SK-N-MC (cell line): ENCODE results near the gene C22orf39.

ENCODE experiments used
- DNase-seq: peaks from one replicate; pipeline ENCODE4 v3.0.0-alpha.2; 2011; ENCODE audit warnings: low read depth, low spot score
- H3K27ac ChIP-seq: fragments of 200-600 bp; sonication (generic); 2 replicates; pipeline ENCODE4 v1.5.1; 2016; ENCODE audit warnings: mixed run types
- H3K36me3 ChIP-seq: fragments of 200-600 bp; sonication (generic); 2 replicates; pipeline ENCODE4 v1.6.1; 2017; ENCODE audit warnings: antibody characterized with exemption, low read length, mixed read lengths; ENCODE audit not compliant: insufficient read depth
- H3K4me3 ChIP-seq: fragments of 200-600 bp; sonication (generic); 2 replicates; pipeline ENCODE4 v1.5.1; 2016
- H3K9ac ChIP-seq: fragments of 200-600 bp; sonication (generic); 2 replicates; pipeline ENCODE4 v1.8.0; 2017; ENCODE audit warnings: mixed run types, mixed read lengths; ENCODE audit not compliant: insufficient read length
- H3K9me3 ChIP-seq: fragments of 200-600 bp; sonication (generic); 2 replicates; pipeline ENCODE4 v1.6.1; 2017; ENCODE audit warnings: low read depth, mild to moderate bottlenecking, antibody characterized with exemption, low read length, moderate library complexity, mixed read lengths
- EZH2 ChIP-seq: fragments of 200-600 bp; sonication (generic); IDR thresholded peaks from one replicate; pipeline ENCODE4 v1.6.1; 2017; ENCODE audit warnings: antibody characterized with exemption
- FOXP2 ChIP-seq: optimal IDR thresholded peaks from 2 replicates; pipeline ENCODE3; 2011; ENCODE audit warnings: mild to moderate bottlenecking, moderate library complexity; ENCODE audit not compliant: insufficient read depth; ENCODE audit errors: extremely low read length, control extremely low read depth
- POLR2AphosphoS5 ChIP-seq: IDR thresholded peaks from 2 replicates; pipeline ENCODE4 v1.6.1; 2012; ENCODE audit warnings: mild to moderate bottlenecking, low read depth, low read length, borderline replicate concordance

C22orf39 gene

DNA sequence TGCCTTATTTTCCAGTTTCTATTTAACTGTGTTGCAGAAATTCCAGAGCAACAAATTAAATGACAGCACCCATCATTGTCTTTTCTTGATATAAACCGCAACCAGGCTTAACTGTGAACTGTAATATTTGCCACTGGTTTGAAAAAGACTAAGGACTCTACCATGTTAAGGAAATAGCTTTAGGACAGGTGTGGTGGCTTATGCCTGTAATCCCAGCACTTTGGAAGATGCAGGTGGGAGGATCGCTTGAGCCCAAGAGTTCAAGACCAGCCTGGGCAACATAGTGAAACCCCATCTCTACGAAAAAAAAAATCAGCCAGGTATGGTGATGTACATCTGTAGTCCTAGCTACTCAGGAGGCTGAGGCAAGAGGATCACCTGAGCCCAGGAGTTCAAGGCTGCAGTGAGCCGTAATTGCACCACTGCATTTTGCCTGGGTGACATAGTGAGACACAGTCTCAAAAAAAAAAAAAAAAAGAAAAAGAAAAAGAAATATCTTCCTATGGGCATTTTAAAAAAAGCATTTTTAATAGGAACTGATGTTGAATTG is 44.8 kb downstream of the C22orf39 start:
- Histone ChIP-seq H3K36me3 (peaks cover 27% of the 10 kb centered on the region; the same call in 1 of the 2 replicates), H3K4me3 (no peak overlapping the region), H3K9ac (no peak overlapping the region), H3K9me3 (no peaks in the 10 kb centered on the region), H3K27ac (no peak overlapping the region)
- no peak for DNase-seq
- TF ChIP-seq EZH2 (no peak), FOXP2 (no peak), POLR2AphosphoS5 (no peak)

GRCh38 chr22:19401483-19401882 is 46.0 kb downstream of the C22orf39 start:
- Histone ChIP-seq H3K27ac (no peak overlapping the region), H3K9ac (no peak overlapping the region), H3K36me3 (peaks cover 25% of the 10 kb centered on the region; the same call in 1 of the 2 replicates), H3K9me3 (no peaks in the 10 kb centered on the region), H3K4me3 (no peak overlapping the region)
- DNase-seq: no peak
- TF ChIP-seq FOXP2 (no peak), EZH2 (no peak)

- Histone ChIP-seq H3K36me3 (peaks cover 20% of the 10 kb centered on the region; the same call in 1 of the 2 replicates), H3K27ac (no peak overlapping the region), H3K9me3 (no peaks in the 10 kb centered on the region), H3K4me3 (no peak overlapping the region), H3K9ac (no peak overlapping the region)
- TF ChIP-seq POLR2AphosphoS5 (no peak), FOXP2 (no peak)
- DNase-seq: no peak
Measured at GRCh38 chr22:19400881-19401280, 46.6 kb downstream of the C22orf39 start.

GRCh38 chr22:19398652-19399051 is 48.9 kb downstream of the C22orf39 start:
- H3K36me3 ChIP-seq: peaks cover 26% of the 10 kb centered on the region; the same call in 1 of the 2 replicates
- no peaks in the 10 kb centered on the region for H3K9me3 ChIP-seq
- TF ChIP-seq POLR2AphosphoS5 (no peak), EZH2 (no peak), FOXP2 (no peak)
- no peak for DNase-seq
- no peak overlapping the region for H3K27ac ChIP-seq
- no peak overlapping the region for H3K9ac ChIP-seq
- H3K4me3 ChIP-seq: no peak overlapping the region

DNA sequence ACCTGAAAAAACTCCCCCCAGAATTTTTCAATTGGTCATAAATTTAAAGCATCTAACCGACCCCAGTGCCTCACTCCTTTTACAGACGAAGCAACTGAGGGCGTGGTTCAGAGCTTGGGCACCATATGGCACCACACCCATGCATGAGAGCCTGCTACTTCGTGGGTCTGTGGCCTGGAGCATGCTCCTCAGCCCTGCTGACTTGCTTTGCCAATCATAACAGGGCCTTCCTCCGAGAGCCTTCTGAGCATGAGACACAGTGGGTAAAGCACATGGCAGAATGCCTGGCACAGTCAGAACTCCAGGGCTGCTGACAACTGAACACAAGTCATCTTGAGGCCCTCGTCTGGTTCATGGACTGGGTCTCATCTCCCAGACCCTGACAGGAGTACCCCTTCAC is 49.3 kb downstream of the C22orf39 start:
- no peak for DNase-seq
- Histone ChIP-seq H3K9ac (no peak overlapping the region), H3K9me3 (no peaks in the 10 kb centered on the region), H3K27ac (no peak overlapping the region), H3K36me3 (peaks cover 28% of the 10 kb centered on the region; the same call in 1 of the 2 replicates), H3K4me3 (no peak overlapping the region)
- TF ChIP-seq FOXP2 (no peak), EZH2 (no peak), POLR2AphosphoS5 (no peak)

GRCh38 chr22:19397734-19398104 is 49.8 kb downstream of the C22orf39 start:
- H3K9ac ChIP-seq: no peak overlapping the region
- no peaks in the 10 kb centered on the region for H3K9me3 ChIP-seq
- no peak overlapping the region for H3K4me3 ChIP-seq
- H3K36me3 ChIP-seq: peaks cover 30% of the 10 kb centered on the region; the same call in 1 of the 2 replicates
- no peak for DNase-seq
- H3K27ac ChIP-seq: no peak overlapping the region
- TF ChIP-seq EZH2 (no peak), POLR2AphosphoS5 (no peak), FOXP2 (no peak)

- no peaks in the 10 kb centered on the region for H3K9me3 ChIP-seq
- H3K36me3 ChIP-seq: peaks cover 36% of the 10 kb centered on the region; the same call in 1 of the 2 replicates
- DNase-seq: no peak
- H3K9ac ChIP-seq: no peak overlapping the region
- H3K4me3 ChIP-seq: no peak overlapping the region
- no peak for TF ChIP-seq POLR2AphosphoS5
- no peak for TF ChIP-seq FOXP2
- no peak for TF ChIP-seq EZH2
- H3K27ac ChIP-seq: no peak overlapping the region
Measured at GRCh38 chr22:19396934-19397733, 50.4 kb downstream of the C22orf39 start.

DNA sequence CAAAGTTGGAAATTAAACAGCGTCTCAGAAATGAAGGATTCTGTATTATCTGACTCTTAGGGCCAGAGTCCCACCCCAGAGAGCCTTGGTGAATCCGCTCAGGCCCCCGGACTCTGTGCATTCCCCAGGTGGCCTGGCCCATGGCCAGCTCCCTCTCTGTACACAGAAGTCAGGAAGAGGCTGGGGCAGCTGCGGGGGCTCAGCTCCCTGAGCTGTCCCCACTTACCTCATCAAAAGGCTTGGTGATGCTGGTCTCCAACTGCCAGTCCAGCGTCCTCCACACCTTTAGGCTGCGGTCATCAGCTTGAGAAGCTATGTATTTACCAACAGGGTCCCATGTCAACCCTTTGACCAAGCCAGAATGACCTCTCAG is 51.0 kb downstream of the C22orf39 start:
- DNase-seq: no peak
- Histone ChIP-seq H3K27ac (no peak overlapping the region), H3K9ac (no peak overlapping the region), H3K36me3 (peaks cover 41% of the 10 kb centered on the region; the same call in 1 of the 2 replicates), H3K4me3 (no peak overlapping the region), H3K9me3 (no peaks in the 10 kb centered on the region)
- no peak for TF ChIP-seq EZH2
- no peak for TF ChIP-seq POLR2AphosphoS5
- no peak for TF ChIP-seq FOXP2
